Activated CD4-positive, alpha-beta T cell treated with anti-CD3 and anti-CD28 coated beads for 1 hour (primary cell): Measurements from ENCODE around the gene CDCA8.
"Not testable (repeated sequence)": the region's sequence is repeated elsewhere in the genome, so short reads cannot be mapped to it uniquely, and the experiment has no call there.

ENCODE experiments used
- DNase-seq: peaks from one replicate; pipeline ENCODE4 v3.0.0-alpha.2; 2020

Gene CDCA8

DNA sequence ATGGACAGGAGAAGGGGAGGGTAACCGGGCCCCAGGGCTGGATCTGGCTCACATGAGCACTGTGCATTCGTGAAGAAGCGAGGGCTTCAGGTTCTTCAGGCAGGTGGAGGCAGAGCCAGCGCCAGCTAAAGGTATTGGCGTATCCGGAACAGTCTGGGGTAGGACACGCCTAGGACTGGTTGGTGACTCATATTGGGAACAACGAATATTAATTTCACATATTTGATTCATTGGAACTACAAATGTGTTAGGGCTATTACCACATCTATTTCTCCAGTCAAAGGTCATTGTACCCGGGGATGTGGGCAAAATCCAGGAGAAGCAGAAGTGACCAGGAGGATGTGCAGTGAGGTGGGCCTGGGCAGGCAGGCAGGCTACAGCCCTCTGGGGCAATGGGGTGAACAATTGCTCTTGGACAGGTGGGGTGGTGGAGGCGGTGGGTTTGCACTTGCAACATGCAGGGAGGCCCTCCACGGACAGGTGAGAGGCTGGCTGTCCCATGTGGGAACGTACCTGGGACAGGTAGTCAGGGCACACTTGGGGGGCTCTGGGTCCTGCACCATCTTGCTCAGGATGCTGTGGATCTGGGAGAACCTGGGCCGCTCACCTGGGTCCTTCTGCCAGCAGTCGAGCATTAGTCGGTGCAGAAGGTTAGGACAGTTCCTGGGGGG lies 26.7 kb downstream of the CDCA8 start:
- no peak for DNase-seq

DNA sequence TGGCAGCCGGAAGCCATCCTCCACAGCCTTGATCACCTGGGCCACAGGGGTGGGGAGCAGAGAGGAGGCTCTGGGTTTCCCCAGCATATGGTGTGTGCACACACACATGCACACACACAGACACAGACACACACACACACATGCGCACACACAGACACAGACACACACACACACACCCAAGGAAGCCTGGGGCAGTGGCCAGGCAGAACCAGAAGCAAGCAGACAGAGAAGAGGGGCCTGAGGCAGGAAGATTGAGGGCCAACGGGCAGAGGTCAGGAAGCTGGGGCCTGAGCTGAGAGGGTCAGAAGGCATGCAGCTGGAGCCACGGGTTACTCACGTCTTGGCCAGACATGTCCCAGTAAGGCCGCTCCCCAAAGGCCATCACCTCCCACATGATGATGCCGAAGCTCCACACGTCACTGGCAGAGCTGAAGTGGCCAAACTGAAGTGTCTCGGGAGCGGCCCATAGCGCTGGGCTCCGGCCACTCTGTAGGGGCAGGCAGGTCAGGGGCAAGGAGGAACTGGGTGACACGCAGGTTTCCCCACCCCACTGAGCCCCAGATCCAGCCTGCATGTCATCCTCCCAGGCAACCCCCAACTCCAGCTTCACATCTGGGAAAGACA lies 27.4 kb downstream of the CDCA8 start:
- DNase-seq = no peak

DNA sequence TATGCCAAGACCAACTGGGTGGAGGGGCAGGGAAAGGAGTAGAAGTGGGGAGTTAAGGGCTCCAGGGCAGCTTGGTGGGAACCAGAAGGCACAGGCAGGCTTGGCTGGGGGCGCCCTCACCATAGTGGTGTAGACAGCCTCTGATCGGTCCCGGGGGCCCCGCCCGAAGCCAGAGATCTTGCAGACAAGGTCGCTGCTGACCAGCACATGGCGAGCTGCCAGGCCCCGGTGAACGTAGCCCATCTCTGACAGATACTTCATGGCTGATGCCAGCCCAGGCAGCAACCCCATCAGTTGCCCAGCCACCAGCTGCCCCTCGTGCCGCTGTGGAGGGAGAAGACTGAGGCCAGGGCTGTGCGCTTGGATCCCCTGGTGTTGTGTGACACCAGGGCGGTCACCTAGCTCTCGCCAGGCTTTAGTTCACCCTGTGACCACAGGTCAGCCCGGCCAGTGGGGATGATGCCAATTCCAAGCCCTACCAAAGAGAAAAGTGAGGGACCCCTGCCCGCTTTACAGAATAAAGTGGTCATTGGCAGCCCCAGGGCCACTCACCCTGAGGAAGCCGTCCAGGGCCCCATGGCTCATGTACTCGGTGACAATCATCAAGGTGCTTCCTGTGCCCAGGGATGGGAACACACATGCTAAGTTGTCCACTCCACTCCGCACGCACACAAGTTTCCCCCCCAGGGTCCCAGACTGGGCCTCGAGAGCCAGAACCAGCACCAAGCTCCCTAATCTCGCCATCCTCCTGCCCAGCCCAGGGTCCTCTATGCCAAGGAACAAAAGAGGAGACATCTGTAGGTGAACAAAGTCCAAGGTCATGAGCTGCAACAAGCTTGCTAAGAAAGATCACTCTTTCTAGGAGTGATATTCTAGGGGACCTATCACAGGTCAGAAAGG lies 28.2 kb downstream of the CDCA8 start:
- DNase-seq = no peak

DNA sequence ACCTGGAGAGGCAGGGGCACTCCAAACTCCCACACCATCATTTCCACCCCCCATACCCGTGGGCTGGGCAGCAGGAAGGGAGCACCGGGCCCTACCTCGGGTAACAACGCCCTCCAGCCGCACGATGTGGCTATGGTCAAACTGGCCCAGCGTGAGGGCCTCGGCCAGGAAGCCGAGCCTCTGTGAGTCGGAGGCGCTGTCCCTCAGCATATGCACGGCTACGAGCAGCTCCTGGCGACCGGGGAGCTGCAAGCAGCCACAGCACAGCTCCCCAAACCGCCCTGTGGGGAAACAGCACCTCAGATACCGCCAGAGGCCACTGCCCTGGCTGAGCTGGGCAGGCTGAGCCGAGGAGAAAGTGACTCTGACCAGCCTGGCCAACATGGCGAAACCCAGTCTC lies 29.2 kb downstream of the CDCA8 start:
- no peak for DNase-seq

DNA sequence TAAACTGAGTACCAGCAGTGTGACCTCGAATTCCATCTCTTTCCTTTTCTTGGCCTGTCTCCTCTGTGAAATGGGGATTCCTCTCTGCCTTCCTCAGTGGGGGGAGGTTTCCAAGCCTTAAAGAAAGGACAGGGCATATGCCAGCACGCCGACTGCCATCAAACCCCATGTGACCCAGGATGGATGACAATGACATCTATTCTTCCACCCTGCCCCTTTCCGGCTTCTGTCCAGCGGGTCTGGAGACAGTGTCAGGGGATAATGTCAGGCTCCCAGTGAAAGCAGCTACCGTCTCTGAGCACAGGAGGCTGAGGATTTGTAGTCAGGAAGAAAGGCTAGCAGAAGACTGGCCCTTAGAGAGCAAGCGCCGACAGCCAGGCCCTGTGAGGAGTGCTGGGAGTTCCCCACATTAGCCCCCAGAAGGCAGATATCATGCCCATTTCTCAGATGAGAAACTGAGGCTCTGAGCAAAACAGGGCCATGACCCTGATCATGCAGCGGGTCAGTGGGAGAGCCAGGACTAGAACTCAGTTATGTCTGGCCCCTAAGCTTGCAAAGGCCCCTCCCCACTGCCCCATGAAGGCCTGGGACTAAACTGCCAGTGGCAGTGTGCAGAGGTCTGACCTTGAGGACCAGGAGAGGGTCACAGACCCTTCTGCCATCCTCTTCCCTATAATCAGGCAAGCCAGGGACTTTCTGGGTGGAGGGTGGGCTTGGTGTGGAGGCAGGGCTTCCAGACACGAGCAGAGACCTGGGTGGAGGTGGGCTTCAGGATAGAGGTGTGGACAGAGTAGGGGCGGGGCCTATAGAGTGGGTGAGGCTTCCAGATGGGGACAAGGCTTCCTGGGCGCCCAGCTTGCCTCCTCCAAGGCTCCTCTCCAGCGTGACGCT lies 30.1 kb downstream of the CDCA8 start:
- DNase-seq = no peak

DNA sequence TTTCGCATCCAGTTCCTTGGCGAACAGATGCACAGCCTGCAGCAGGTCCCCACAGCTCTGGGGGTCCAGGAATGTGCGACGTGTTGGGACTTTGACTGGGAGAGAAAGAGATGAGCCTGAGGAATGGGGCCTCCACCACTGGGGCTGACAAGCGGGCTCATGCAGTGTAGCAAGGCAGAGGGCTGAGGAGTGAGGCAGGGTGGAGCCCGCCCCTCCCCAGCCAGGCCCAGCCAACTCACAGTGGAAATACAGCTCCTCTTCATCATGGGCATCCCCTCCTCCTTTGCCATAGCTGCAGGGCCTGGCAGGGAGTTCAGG lies 30.7 kb downstream of the CDCA8 start:
- DNase-seq = no peak

DNA sequence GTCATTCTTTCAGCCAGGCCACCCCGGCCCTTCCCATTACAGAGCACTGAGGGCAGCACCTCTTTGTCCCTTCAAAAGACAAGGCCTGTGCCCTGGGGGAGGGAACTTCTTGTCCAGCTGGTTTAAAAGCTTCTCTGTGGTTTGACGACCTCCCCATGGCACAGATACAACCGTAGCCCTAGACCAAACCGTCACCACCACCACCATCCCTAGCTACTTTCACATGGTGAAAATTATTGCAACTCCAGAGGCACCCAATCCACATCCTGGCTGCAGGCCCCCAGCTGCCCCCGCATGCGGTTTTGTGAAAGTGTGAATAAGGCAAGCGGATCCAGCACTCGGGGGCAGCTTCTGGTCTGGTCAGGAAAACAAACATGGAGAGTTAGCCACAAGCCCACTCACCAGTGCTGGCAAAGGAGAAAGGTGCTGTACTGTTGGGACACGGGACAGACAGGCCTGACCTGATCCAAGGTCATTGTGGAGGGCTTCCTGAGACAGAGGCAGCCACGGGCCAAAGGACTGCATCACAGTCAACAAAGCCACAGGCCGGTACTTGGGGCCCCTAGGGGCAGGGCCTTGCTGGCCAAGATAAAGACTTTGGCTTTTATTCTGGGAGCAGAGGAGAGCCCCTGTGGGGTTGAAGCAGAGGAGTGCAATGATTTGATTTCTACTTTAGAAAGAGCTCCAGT lies 31.2 kb downstream of the CDCA8 start:
- DNase-seq = no peak

DNA sequence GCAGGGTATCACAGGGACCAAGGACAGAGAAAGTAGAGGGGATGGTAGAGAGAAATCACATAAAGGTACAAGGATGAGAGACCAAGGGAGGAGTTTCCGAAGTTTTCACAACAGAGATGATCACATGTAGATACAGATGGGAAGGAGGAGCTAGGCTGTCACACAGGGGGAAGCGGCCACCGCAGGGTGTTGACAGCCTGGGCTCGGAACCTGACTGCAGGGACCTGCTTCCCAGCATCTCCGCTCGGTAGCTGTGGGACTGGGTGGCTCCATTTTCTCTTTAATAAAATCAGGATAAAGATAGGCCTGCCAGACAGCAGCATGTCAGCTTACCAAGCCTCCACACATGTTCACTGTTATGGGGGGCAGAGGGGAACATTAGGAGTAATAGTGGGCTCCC lies 32.3 kb downstream of the CDCA8 start:
- no peak for DNase-seq

DNA sequence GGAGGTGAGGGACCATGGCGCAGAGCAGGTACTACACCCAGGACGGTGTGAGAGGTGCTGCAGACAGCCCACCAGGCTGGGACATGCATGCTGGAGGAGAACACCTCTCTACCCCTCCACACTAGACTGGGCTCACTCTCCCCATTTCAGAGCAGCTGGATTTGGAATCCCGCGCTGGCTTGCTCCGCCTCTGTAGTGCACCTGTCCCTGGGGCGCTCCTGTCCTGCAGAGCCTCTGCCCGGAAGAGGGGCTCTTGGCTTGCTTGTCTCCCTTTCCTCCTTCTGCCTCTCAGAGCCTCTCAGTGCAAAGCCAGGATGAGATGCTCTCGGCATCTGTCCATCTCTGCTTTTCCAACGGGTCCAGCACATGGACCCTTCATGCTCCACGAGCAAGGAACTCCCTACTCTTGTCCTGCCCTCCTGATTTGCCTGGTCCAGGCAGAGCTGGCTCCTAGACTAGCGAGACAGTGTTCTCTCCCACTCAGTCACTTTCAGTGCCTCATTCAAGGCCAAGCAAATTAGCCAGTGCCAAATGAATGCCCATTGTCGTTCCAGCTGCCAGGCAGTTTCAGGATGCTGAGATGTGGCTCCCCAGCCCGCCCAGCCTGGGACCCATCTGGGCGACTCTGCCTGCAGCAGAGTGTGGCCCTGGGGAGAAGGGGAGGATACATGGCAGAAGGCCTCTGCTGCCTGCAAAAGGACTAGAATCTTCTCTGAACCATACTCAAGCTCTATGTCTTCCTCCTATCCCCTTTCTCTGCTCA lies 33.7 kb downstream of the CDCA8 start:
- no peak for DNase-seq

DNA sequence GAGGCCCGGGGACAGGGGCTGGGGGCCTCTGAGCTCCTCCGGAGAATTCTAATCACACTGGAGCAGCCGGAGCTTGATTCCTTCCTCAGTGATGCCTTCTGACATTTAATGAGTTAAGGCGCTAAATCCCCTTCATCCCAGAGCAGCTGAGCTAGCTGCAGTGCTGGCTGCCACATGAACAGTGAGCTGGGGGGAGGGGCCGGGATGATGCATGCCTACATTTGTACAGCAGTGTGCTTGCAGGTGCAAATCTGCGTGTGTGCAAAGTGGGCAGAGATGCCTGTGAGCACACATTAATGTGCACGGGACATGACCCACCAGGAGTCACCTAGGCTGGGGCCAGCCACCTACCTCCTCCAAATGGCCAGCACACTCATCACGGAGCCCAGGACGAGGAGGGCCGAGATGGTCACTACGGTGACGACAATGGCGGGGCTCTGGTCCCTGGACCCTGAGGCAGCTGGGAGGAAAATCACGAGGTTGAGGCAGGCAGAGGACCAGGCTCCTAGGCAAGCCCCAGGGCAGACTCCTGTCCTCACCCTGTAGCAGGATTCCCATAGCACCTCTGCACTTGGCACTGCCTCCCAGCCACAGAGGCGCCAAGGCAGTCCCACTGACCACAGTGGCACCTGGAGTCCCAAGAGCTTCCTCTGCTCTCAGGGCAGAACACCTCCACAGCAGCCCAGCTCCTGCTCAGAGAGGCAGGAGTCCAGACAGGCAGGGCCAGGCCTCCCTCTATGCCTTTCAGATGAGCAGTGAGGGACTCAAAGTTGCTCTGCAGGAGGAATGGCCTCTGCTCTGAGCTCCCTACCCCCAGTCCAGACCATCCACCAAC lies 34.7 kb downstream of the CDCA8 start:
- DNase-seq = no peak

DNA sequence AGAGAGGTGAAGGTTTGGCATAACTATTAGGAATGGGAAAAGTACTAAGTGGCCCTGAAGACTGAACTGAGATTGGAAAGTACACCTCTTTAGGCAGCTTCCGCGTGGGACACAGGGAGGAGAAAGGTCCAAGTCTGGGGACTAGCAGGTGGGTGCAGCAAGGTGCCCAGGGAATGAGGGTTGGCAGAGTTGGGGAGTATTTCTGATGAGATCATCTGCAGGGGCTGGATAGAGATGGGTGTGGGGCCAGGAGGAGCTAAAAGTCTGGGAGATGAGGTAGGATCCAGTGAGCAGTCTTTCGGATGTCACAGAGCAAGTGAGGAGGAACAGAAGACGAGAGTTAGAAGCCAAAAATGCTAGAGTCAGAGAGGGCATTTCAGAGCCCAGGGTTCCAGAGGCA lies 36.1 kb downstream of the CDCA8 start:
- DNase-seq = no peak

DNA sequence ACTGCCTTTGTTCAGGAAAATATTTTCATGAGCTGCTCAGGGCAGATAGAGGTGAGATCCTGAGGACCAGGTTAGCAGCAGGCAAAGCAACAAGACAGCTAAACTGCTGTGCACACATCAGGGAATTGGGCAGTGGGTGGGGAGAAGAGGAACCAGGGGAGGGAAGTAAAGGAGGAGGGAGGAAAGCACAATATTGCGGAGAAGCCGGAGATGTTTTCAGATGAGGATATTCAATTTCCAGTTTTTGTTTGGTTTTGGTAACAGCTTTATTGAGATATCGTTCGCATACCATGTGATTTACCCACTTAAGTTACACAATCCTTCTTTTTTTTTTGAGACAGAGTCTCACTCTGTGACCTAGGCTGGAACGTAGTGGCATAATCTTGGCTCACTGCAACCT lies 38.1 kb downstream of the CDCA8 start:
- no peak for DNase-seq

DNA sequence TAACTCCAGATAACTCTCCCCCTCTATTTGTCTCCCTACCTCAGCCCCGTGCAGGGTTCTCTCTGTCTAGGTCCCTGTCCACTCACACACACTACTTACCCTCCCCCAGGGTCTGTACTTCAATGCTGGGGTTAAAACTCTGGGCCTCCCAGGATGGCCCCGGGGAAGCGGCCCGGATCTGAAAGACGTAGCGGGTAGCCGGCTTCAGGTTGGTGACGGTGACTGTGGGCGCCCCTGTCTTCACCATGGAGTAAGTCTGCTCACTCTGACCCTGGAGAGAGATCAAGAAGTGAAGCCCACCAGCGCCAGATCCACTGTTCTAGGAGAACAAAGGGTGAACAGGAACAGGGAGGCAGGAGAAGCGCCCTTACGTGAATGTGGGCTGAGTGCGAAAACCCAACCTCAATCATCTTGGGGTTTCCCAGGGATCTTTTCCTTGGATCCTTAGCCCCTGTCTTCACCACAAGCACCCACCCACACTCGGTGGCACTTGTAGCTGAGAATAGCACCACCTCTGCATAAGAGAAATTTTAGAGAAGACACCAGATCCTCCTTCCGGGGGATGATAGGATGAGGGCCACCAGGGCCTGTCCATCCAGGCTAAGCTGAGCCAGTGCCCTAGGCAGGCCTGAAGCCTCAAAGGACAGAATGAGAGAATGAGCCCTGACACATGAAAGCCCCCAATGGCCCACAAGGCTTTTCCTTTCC lies 39.1 kb downstream of the CDCA8 start:
- DNase-seq = no peak

DNA sequence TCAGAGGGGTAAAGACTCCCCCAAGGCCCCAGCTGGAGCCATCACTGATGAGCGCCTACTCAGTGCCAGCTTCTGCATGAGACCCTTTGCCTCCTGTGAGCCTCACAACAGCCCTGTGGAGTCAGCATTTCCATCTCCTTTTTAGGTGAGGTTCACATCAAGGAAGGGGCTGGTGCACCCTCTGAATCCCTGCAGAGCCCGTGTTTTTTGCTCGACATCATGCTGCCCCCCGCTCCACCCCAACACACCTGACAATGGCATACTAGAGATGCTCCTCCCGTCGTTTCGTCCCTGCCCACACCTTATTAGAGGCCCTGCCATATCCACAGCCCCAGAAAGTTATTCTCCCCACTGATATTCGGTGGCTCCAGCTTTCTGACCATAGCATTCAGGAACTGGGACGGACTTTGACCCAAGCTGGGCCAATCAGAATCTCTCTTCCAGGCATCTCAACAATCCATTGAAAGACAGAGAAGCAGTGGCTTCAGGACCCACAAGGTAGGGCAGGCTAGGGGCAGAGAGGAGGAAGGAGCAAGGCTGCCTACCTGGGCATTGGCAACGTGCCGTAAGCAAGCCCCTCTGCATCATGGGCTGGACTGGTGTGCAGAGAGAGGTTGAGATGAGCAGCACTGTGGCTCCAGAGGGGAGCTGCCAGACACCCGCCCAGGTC lies 39.9 kb downstream of the CDCA8 start:
- no peak for DNase-seq

DNA sequence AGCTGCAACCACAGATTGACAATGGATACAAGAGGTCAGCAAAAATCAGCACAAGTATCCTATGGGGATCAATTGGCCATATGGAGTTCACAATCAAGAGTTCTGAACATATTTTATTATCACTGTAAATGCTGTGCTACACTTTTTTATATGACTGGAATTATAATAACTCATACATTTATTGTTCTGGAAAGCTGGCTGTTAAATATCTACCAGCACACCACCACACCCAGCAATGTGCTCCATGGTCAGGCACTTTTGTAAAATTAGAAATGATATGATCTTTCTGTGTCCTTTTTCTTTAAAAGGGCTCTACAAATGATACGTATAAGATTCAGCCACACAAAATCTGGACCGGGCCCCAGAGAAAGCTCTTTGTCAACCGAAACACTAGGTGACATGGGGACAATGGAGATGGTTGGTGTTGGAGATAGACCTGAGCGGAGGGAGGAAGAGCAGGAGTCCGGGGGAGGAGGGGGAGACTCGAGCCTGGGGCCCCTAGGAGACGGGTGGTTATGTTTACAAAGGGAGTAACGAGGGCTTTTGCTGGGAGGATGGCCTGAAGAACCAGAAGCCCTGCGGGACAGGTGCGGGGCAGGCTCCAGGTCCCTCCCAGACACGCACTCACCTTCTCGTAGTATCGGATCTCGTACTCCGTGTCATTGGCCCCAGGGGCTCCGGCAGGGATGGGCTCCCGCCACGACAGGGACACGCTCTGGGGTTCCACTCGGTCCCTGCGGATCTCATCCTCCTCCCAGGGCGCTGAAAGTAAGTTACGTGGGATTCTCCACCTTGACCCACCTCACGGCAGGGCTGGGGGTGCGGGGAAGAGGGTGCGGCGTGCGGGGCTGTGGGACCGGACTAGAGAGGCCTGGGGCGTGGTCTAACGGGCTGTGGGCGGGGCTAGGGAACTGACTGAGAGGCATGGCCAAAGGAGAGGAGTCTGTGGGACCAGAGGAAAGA lies 42.6 kb downstream of the CDCA8 start:
- no peak for DNase-seq

DNA sequence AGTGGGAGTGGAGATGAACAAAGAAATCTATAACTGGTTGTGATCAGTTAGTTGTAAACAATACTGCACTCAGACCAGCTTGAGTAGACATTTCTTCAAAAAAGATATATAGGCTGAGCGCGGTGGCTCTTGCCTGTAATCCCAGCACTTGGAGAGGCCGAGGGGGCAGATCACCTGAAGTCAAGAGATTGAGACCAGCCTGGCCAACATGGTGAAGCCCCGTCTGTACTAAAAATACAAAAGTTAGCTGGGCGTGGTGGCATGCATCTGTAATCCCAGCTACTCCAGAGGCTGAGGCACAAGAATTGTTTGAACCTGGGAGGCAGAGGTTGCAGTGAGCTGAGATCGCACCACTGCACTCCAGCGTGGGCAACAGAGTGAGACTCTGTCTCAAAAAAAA lies 45.7 kb downstream of the CDCA8 start:
- DNase-seq = not testable (repeated sequence)

DNA sequence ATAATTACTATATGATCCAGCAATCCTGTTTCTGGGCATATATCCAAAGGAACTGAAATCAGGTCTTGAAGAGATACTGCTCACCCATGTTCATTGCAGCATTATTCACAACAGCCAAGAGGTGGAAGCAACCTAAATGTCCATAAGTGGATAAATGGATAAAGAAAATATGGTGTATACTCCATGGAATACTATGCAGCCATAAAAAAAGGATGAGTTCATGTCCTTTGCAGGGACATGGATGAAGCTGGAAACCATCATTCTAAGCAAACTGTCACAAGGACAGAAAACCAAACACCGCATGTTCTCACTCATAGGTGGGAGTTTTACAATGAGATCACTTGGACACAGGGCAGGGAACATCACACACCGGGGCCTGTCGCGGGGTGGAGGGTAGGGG lies 46.3 kb downstream of the CDCA8 start:
- DNase-seq = not testable (repeated sequence)

DNA sequence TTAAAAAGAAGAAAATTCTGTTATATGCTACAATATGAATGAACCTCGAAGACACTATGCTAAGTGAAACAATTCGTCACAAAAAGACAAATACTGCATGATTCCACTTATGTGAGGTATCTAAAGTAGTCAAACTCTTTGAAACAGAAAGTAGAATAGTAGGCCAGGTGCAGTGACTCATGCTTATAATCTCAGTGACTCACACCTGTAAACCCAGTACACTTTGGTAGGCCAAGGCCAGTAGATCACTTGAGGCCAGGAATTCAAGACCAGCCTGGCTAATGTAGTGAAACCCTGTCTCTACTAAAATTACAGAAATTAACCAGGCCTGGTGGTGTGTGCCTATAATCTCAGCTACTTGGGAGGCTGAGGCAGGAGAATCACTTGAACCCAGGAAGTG lies 46.9 kb downstream of the CDCA8 start:
- no peak for DNase-seq
